ENCODE measurements around the gene NUS1. TPM values are rescaled to one million over a fixed set of nuclear protein-coding genes. Genes with fewer than 3 reads are reported as not detected.

The NUS1 gene
- total and polyA plus RNA-seq, 2 of the 13 experiments (the other 11 are each of a cell fraction or from before 2014, with no cell fraction given), result 18.3 to 18.6 TPM

DNA sequence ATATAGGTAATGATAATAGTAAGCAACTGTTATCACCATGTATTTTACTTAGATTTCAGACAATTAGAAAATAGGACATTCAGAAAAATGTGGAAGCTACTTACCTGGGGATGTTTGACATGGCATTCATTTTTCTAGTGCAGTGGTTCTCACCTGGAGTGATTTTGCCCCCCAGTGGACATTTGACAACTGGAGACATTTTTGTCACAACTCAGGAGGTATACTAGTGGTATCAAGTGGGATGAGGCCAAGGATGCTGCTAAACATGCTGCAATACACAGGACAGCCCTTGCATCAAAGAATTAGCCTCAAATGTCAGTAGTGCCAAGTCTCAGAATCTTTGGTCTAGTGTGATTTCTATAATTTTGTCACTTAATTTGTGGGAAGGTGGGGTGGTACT, 36.1 kb downstream of the NUS1 start (continued):
- TF ChIP-seq, protein P1, sequence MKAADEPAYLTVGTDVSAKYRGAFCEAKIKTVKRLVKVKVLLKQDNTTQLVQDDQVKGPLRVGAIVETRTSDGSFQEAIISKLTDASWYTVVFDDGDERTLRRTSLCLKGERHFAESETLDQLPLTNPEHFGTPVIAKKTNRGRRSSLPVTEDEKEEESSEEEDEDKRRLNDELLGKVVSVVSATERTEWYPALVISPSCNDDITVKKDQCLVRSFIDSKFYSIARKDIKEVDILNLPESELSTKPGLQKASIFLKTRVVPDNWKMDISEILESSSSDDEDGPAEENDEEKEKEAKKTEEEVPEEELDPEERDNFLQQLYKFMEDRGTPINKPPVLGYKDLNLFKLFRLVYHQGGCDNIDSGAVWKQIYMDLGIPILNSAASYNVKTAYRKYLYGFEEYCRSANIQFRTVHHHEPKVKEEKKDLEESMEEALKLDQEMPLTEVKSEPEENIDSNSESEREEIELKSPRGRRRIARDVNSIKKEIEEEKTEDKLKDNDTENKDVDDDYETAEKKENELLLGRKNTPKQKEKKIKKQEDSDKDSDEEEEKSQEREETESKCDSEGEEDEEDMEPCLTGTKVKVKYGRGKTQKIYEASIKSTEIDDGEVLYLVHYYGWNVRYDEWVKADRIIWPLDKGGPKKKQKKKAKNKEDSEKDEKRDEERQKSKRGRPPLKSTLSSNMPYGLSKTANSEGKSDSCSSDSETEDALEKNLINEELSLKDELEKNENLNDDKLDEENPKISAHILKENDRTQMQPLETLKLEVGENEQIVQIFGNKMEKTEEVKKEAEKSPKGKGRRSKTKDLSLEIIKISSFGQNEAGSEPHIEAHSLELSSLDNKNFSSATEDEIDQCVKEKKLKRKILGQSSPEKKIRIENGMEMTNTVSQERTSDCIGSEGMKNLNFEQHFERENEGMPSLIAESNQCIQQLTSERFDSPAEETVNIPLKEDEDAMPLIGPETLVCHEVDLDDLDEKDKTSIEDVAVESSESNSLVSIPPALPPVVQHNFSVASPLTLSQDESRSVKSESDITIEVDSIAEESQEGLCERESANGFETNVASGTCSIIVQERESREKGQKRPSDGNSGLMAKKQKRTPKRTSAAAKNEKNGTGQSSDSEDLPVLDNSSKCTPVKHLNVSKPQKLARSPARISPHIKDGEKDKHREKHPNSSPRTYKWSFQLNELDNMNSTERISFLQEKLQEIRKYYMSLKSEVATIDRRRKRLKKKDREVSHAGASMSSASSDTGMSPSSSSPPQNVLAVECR (CRISPR knock-in tag; IDR thresholded peaks at IDR 0.05; ENCODE audit: borderline replicate concordance), result no peak
- TF ChIP-seq STAG1 (CRISPR knock-in tag; IDR thresholded peaks at IDR 0.05), result peak; percentile 46

DNA sequence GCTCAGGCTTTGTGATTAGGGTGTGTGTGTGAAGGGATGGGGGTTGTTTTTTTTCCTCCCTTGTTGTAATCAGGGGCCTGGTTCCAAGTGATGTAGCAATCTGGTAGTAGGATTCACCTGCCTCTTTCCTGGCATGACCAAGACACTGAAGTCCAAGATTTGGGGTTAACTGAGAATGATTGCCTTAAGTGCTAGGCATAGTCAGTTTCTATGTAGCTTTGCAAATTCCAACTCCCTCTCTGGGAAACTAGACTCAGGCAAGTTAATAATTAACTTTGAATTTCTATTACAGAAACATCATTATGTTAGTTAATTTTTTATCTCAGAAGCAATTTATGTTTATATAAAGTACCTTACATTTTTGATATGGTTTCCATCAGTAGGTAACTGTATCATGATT, 43.6 kb downstream of the NUS1 start:
- Histone ChIP-seq H3K36me3 (replicated peaks in 1 of 2; ENCODE audit: control insufficient read depth in 1 of 2, insufficient read depth in 2 of 2, low read length in 2 of 2) (no peaks in the 10 kb centered on the region), H4K20me1 (ENCODE audit: insufficient read depth, low read length) (no peaks in the 10 kb centered on the region), H3K4me1 (ENCODE audit: insufficient read depth, low read length) (peaks cover 5% of the 10 kb centered on the region; the same call in 1 of the 2 replicates), H3K4me3 (replicated peaks in 1 of 3; ENCODE audit: insufficient read depth in 1 of 3, low read depth in 2 of 3, low read length in 3 of 3) (no peak overlapping the region), H2AFZ (ENCODE audit: low read length) (no peak overlapping the region), H3K27ac (ENCODE audit: extremely low read length, insufficient read depth, low read length) (no peak overlapping the region), H3K27me3 (ENCODE audit: control insufficient read depth in 1 of 2, insufficient read depth in 2 of 2, low read length in 2 of 2) (no peaks in the 10 kb centered on the region), H3K79me2 (ENCODE audit: insufficient read depth, low read length) (no peaks in the 10 kb centered on the region), H3K9me3 (ENCODE audit: low read length) (no peaks in the 10 kb centered on the region), H3K9ac (ENCODE audit: insufficient read depth, low read depth, low read length) (no peak overlapping the region), H3K4me2 (ENCODE audit: low read depth, low read length) (no peak overlapping the region)
- ChIA-PET CTCF (ENCODE audit: low intra/inter-chr PET ratio, low total read pairs) (no interaction called here), POLR2A (no interaction called here)
- ATAC-seq (peak; percentile 56), FAIRE-seq (no peak), DNase-seq (ENCODE audit: low spot score) (no peak)
- BruUV-seq (replicated peaks), result no TSS peak
- intact Hi-C loops (cut with micrococcal nuclease; ENCODE audit: unreplicated experiment) (no loop called here), in situ Hi-C loops (cut with HindIII; ENCODE audit: extremely low pct_ligation_motif_present, low pct_unique_long_range_greater_than_20kb) (no loop called here)
- TF ChIP-seq, protein P2, sequence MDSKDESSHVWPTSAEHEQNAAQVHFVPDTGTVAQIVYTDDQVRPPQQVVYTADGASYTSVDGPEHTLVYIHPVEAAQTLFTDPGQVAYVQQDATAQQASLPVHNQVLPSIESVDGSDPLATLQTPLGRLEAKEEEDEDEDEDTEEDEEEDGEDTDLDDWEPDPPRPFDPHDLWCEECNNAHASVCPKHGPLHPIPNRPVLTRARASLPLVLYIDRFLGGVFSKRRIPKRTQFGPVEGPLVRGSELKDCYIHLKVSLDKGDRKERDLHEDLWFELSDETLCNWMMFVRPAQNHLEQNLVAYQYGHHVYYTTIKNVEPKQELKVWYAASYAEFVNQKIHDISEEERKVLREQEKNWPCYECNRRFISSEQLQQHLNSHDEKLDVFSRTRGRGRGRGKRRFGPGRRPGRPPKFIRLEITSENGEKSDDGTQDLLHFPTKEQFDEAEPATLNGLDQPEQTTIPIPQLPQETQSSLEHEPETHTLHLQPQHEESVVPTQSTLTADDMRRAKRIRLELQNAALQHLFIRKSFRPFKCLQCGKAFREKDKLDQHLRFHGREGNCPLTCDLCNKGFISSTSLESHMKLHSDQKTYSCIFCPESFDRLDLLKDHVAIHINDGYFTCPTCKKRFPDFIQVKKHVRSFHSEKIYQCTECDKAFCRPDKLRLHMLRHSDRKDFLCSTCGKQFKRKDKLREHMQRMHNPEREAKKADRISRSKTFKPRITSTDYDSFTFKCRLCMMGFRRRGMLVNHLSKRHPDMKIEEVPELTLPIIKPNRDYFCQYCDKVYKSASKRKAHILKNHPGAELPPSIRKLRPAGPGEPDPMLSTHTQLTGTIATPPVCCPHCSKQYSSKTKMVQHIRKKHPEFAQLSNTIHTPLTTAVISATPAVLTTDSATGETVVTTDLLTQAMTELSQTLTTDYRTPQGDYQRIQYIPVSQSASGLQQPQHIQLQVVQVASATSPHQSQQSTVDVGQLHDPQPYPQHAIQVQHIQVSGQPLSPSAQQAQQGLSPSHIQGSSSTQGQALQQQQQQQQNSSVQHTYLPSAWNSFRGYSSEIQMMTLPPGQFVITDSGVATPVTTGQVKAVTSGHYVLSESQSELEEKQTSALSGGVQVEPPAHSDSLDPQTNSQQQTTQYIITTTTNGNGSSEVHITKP (CRISPR knock-in tag; IDR thresholded peaks at IDR 0.05; ENCODE audit: low read depth), result no peak
- TF ChIP-seq, protein P3, sequence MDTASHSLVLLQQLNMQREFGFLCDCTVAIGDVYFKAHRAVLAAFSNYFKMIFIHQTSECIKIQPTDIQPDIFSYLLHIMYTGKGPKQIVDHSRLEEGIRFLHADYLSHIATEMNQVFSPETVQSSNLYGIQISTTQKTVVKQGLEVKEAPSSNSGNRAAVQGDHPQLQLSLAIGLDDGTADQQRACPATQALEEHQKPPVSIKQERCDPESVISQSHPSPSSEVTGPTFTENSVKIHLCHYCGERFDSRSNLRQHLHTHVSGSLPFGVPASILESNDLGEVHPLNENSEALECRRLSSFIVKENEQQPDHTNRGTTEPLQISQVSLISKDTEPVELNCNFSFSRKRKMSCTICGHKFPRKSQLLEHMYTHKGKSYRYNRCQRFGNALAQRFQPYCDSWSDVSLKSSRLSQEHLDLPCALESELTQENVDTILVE (CRISPR knock-in tag; IDR thresholded peaks at IDR 0.05), result no peak
- TF ChIP-seq, protein P4, sequence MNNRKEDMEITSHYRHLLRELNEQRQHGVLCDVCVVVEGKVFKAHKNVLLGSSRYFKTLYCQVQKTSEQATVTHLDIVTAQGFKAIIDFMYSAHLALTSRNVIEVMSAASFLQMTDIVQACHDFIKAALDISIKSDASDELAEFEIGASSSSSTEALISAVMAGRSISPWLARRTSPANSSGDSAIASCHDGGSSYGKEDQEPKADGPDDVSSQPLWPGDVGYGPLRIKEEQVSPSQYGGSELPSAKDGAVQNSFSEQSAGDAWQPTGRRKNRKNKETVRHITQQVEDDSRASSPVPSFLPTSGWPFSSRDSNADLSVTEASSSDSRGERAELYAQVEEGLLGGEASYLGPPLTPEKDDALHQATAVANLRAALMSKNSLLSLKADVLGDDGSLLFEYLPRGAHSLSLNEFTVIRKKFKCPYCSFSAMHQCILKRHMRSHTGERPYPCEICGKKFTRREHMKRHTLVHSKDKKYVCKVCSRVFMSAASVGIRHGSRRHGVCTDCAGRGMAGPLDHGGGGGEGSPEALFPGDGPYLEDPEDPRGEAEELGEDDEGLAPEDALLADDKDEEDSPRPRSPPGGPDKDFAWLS (CRISPR knock-in tag; IDR thresholded peaks at IDR 0.05; ENCODE audit: borderline replicate concordance), result no peak
- no peak for TF ChIP-seq SMAD1 (CRISPR knock-in tag; IDR thresholded peaks at IDR 0.05; ENCODE audit: borderline replicate concordance, low read depth)
- TF ChIP-seq, protein P5, sequence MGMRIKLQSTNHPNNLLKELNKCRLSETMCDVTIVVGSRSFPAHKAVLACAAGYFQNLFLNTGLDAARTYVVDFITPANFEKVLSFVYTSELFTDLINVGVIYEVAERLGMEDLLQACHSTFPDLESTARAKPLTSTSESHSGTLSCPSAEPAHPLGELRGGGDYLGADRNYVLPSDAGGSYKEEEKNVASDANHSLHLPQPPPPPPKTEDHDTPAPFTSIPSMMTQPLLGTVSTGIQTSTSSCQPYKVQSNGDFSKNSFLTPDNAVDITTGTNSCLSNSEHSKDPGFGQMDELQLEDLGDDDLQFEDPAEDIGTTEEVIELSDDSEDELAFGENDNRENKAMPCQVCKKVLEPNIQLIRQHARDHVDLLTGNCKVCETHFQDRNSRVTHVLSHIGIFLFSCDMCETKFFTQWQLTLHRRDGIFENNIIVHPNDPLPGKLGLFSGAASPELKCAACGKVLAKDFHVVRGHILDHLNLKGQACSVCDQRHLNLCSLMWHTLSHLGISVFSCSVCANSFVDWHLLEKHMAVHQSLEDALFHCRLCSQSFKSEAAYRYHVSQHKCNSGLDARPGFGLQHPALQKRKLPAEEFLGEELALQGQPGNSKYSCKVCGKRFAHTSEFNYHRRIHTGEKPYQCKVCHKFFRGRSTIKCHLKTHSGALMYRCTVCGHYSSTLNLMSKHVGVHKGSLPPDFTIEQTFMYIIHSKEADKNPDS (CRISPR knock-in tag; IDR thresholded peaks at IDR 0.05), result no peak
- no peak for TF ChIP-seq EHMT2 (IDR thresholded peaks at IDR 0.05; ENCODE audit: borderline replicate concordance, low read depth, low read length)

Data from HepG2 (cell line).